ENCODE data around the gene ENOX1.

The ENOX1 gene

DNA sequence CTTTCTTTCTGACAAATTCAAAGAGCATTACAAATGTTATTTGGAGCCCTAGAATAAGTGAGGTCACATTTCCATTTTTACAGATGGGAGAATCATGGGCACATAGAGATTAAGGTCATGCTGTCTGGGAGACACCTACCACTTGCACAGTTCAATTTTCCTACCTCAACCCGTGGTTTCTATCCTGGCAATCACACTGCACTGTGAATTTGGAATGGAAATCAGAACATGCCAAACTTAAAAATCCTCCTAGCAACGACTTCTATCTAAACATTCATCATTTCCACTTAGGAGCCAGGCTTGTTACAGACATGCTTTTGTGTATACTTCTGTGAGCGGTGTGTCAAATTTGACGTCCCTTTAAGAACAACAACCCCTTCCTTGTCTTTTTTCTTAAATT is 511.9 kb downstream of the ENOX1 start:
- CTCF ChIA-PET: no interaction called here
- TF ChIP-seq NFRKB (IDR thresholded peaks at IDR 0.05): no peak
- no peak for TF ChIP-seq BHLHE40 (IDR thresholded peaks at IDR 0.05; ENCODE audit: borderline replicate concordance)
- TF ChIP-seq CTBP1 (IDR thresholded peaks at IDR 0.05; ENCODE audit: borderline replicate concordance): no peak
- TF ChIP-seq FOXK2 (IDR thresholded peaks at IDR 0.05): no peak
- TF ChIP-seq ARNT (IDR thresholded peaks at IDR 0.05): no peak
- TF ChIP-seq FOXM1 (IDR thresholded peaks at IDR 0.05; ENCODE audit: borderline replicate concordance): no peak
- no peak for TF ChIP-seq SP1 (IDR thresholded peaks at IDR 0.05)
- TF ChIP-seq L3MBTL2 (conservative IDR thresholded peaks at IDR 0.05): no peak
- no peak for TF ChIP-seq TARDBP (IDR thresholded peaks at IDR 0.05)
- POLR2A ChIA-PET: no interaction called here

GRCh38 chr13:43273362-43273761 is 513.4 kb downstream of the ENOX1 start:
- POLR2A ChIA-PET: no interaction called here
- CTCF ChIA-PET: no interaction called here
- DNase-seq (ENCODE audit: extremely low spot score): no peak
- TF ChIP-seq BHLHE40 (IDR thresholded peaks at IDR 0.05; ENCODE audit: borderline replicate concordance): no peak
- no peak for TF ChIP-seq NFRKB (IDR thresholded peaks at IDR 0.05)
- no peak for TF ChIP-seq LEF1 (IDR thresholded peaks at IDR 0.05; ENCODE audit: borderline replicate concordance)
- TF ChIP-seq FOXM1 (IDR thresholded peaks at IDR 0.05; ENCODE audit: borderline replicate concordance): no peak
- TF ChIP-seq FOXK2 (IDR thresholded peaks at IDR 0.05): no peak
- TF ChIP-seq, protein P1, sequence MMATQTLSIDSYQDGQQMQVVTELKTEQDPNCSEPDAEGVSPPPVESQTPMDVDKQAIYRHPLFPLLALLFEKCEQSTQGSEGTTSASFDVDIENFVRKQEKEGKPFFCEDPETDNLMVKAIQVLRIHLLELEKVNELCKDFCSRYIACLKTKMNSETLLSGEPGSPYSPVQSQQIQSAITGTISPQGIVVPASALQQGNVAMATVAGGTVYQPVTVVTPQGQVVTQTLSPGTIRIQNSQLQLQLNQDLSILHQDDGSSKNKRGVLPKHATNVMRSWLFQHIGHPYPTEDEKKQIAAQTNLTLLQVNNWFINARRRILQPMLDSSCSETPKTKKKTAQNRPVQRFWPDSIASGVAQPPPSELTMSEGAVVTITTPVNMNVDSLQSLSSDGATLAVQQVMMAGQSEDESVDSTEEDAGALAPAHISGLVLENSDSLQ (IDR thresholded peaks at IDR 0.05): no peak
- TF ChIP-seq SP1 (IDR thresholded peaks at IDR 0.05): no peak
- no peak for TF ChIP-seq SUZ12 (IDR thresholded peaks at IDR 0.05)
- no peak for TF ChIP-seq ARNT (IDR thresholded peaks at IDR 0.05)
- no peak for TF ChIP-seq HDGF (IDR thresholded peaks at IDR 0.05; ENCODE audit: borderline replicate concordance)
- TF ChIP-seq ELF4 (IDR thresholded peaks at IDR 0.05): no peak
- TF ChIP-seq L3MBTL2 (conservative IDR thresholded peaks at IDR 0.05): no peak
- TF ChIP-seq ZNF384 (IDR thresholded peaks at IDR 0.05): no peak
- no peak for TF ChIP-seq TARDBP (IDR thresholded peaks at IDR 0.05)
- TF ChIP-seq CTBP1 (IDR thresholded peaks at IDR 0.05; ENCODE audit: borderline replicate concordance): no peak
- TF ChIP-seq FOXA1 (IDR thresholded peaks at IDR 0.05): no peak

More for the DNA sequence above, 511.9 kb downstream of the ENOX1 start:
- no peak for DNase-seq (ENCODE audit: extremely low spot score)

DNA sequence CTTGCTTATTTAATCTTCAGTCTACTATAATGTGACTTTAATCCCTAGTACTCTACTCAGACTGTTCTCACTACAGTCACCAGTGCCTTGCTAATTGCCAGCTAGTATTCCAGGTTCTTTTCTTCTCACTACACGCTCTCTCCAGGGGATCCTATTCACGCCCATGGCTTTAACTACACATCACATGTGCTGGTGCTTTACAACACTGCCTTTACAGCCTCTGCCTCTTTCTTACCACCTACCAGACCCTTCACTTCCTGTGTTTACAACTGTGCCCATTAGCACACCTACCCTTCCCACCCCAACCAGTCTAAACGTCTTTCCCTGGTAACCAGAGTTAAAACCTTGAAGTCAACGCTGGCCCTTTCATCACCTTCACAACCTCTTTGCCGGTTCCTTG is 513.9 kb downstream of the ENOX1 start:
- no peak for DNase-seq (ENCODE audit: extremely low spot score)
- CTCF ChIA-PET: no interaction called here
- POLR2A ChIA-PET: no interaction called here
- no peak for TF ChIP-seq BHLHE40 (IDR thresholded peaks at IDR 0.05; ENCODE audit: borderline replicate concordance)
- TF ChIP-seq HDGF (IDR thresholded peaks at IDR 0.05; ENCODE audit: borderline replicate concordance): no peak
- TF ChIP-seq TARDBP (IDR thresholded peaks at IDR 0.05): no peak
- TF ChIP-seq L3MBTL2 (conservative IDR thresholded peaks at IDR 0.05): no peak
- no peak for TF ChIP-seq SUZ12 (IDR thresholded peaks at IDR 0.05)
- TF ChIP-seq FOXM1 (IDR thresholded peaks at IDR 0.05; ENCODE audit: borderline replicate concordance): no peak

GRCh38 chr13:43271152-43271551 is 515.6 kb downstream of the ENOX1 start:
- no peak for DNase-seq (ENCODE audit: extremely low spot score)
- CTCF ChIA-PET: no interaction called here
- TF ChIP-seq FOXM1 (IDR thresholded peaks at IDR 0.05; ENCODE audit: borderline replicate concordance): no peak
- POLR2A ChIA-PET: no interaction called here

- ChIA-PET CTCF (no interaction called here), POLR2A (no interaction called here)
- DNase-seq (ENCODE audit: extremely low spot score): no peak
- TF ChIP-seq HDGF (IDR thresholded peaks at IDR 0.05; ENCODE audit: borderline replicate concordance) (no peak), LEF1 (IDR thresholded peaks at IDR 0.05; ENCODE audit: borderline replicate concordance) (no peak), FOXM1 (IDR thresholded peaks at IDR 0.05; ENCODE audit: borderline replicate concordance) (no peak), BHLHE40 (IDR thresholded peaks at IDR 0.05; ENCODE audit: borderline replicate concordance) (no peak), ARNT (IDR thresholded peaks at IDR 0.05) (no peak), FOXK2 (IDR thresholded peaks at IDR 0.05) (no peak), TARDBP (IDR thresholded peaks at IDR 0.05) (no peak), SP1 (IDR thresholded peaks at IDR 0.05) (no peak)
- TF ChIP-seq, protein P1 (IDR thresholded peaks at IDR 0.05): no peak
These were observed 516.5 kb downstream of the ENOX1 start for GRCh38 chr13:43270130-43270830.

GRCh38 chr13:43269037-43269481 is 517.7 kb downstream of the ENOX1 start:
- ChIA-PET POLR2A (no interaction called here), CTCF (no interaction called here)
- no peak for TF ChIP-seq TARDBP (IDR thresholded peaks at IDR 0.05)
- no peak for TF ChIP-seq SUZ12 (IDR thresholded peaks at IDR 0.05)
- TF ChIP-seq ZNF384 (IDR thresholded peaks at IDR 0.05): no peak
- TF ChIP-seq FOXM1 (IDR thresholded peaks at IDR 0.05; ENCODE audit: borderline replicate concordance): no peak
- TF ChIP-seq L3MBTL2 (conservative IDR thresholded peaks at IDR 0.05): no peak
- no peak for TF ChIP-seq ARNT (IDR thresholded peaks at IDR 0.05)
- TF ChIP-seq HDGF (IDR thresholded peaks at IDR 0.05; ENCODE audit: borderline replicate concordance): no peak
- TF ChIP-seq SP1 (IDR thresholded peaks at IDR 0.05): no peak
- no peak for TF ChIP-seq FOXK2 (IDR thresholded peaks at IDR 0.05)
- no peak for TF ChIP-seq FOXA1 (IDR thresholded peaks at IDR 0.05)
- TF ChIP-seq, protein P1 (IDR thresholded peaks at IDR 0.05): no peak
- no peak for DNase-seq (ENCODE audit: extremely low spot score)

- ChIA-PET CTCF (no interaction called here), POLR2A (no interaction called here)
- TF ChIP-seq FOXM1 (IDR thresholded peaks at IDR 0.05; ENCODE audit: borderline replicate concordance) (no peak), CTBP1 (IDR thresholded peaks at IDR 0.05; ENCODE audit: borderline replicate concordance) (no peak), ELF4 (IDR thresholded peaks at IDR 0.05) (no peak), FOXA1 (IDR thresholded peaks at IDR 0.05) (no peak), LEF1 (IDR thresholded peaks at IDR 0.05; ENCODE audit: borderline replicate concordance) (no peak), ZNF384 (IDR thresholded peaks at IDR 0.05) (no peak), SUZ12 (IDR thresholded peaks at IDR 0.05) (no peak), HDGF (IDR thresholded peaks at IDR 0.05; ENCODE audit: borderline replicate concordance) (no peak), BHLHE40 (IDR thresholded peaks at IDR 0.05; ENCODE audit: borderline replicate concordance) (no peak), SP1 (IDR thresholded peaks at IDR 0.05) (no peak), NFRKB (IDR thresholded peaks at IDR 0.05) (no peak), FOXK2 (IDR thresholded peaks at IDR 0.05) (no peak), L3MBTL2 (conservative IDR thresholded peaks at IDR 0.05) (no peak), ARNT (IDR thresholded peaks at IDR 0.05) (no peak), TARDBP (IDR thresholded peaks at IDR 0.05) (no peak)
- TF ChIP-seq, protein P1 (IDR thresholded peaks at IDR 0.05): no peak
- no peak for DNase-seq (ENCODE audit: extremely low spot score)
These were observed 518.1 kb downstream of the ENOX1 start for GRCh38 chr13:43268632-43269031.
